Tracheal epithelial cell (primary cell): ENCODE data around the gene ABLIM1. TPM values are rescaled to one million over a fixed set of nuclear protein-coding genes. Genes with fewer than 3 reads are reported as not detected.

Source experiments
- total RNA-seq: library from RNA; depleted of rRNA; stranded (reverse); fragments of >200 nt; gene quantifications from 2 replicates; pipeline ENCODE4 v1.2.1, GENCODE V29; 2014

ABLIM1 gene
- 63.4 and 165 TPM in 2 replicates for total RNA-seq

DNA sequence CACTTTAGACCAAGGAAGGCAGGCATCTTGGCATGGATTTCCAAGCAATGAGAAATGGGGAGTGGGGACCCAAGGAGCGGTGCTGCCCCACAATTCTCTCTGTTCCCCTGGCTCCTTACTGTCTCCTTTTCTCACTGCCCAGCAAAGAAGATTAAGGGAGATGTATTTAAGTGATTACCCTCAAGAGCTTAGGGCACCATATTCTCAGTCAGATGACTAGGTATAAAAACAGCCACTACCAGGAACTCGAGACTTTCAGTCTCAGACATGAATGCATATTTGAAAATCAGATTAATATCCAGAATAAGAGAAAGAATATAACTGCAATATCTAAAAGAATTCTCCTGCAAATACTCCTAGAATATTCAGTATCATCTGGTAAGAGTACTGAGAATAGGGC, at the start of gene ABLIM1:
Gene ABLIM1 (minus strand): TSS at position 101 of the 400 bp plus-strand sequence. CDS start 75 bp downstream, at position 26.

DNA sequence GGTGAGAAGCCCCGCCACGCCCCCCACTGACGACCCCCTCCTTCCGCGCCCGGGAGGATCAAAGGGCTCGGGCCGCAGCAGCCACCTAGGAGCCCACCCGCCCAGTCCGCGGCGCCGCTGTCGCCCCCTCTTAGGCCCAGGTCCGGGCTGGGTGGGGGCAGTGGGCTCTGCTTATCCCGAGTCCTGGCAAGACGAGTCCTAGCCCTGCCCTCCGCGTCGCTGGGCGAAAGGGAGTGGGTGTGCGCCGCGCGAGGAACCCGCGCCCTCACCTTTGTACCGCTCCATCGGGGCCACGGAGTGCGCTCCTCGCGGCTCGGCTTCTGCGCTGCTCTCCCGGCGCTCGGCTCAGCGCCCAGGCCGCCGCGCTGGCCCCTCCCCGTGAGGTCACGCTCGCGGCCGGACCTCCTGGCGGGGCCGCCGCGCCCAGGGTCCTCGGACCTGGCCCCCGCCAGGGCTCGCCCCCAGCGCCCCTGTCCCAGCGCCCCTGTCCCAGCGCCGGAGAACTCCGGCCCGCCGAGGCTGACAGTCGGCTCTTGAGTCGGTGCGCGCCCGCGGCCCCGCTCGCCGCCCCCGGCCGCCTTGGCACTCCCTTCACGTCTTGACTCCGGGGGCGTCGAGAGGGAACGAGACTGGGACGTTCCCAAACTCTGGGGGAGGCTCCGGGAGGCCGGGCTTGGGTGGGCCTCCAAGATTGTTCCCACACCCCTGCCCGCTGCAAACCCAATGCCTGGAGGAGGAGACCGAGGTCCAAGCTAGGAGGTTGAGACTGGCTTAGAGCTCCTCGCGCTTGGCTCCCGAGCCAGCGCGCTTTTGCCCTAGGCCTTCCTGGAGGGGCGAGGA, 253.7 kb downstream of the ABLIM1 start, which contains the start of gene AFAP1L2:
Gene AFAP1L2 (minus strand): TSS at position 332 of the 840 bp plus-strand sequence. CDS start 47 bp downstream, at position 285.

Other genes starting within 250 kb of the ABLIM1 start
- gene FHIP2A, start 163.5 kb upstream of the ABLIM1 start, total RNA-seq: 9.4 and 11.5 TPM in 2 replicates